Stimulated activated CD4-positive, alpha-beta T cell treated with anti-CD3 and anti-CD28 coated beads, TNF-alpha, amount 100 ng/mL, for 48 hours (primary cell): ENCODE measurements around the gene SCG5.
"Not testable (repeated sequence)": the region's sequence is repeated elsewhere in the genome, so short reads cannot be mapped to it uniquely, and the experiment has no call there.

Experiments used
- DNase-seq, 3 donors: peaks; one replicate each; pipeline ENCODE4 v3.0.0-alpha.2; 2020; ENCODE audit warnings: low read depth in 3 of 3

Gene SCG5

GRCh38 chr15:32641517-32642059 is at the start of gene SCG5:
Gene SCG5, plus strand, starts transcription at chr15:32641710. Its CDS starts 1,883 bp downstream, at chr15:32643593.
- no peak for DNase-seq

GRCh38 chr15:32593151-32593550 is 48.4 kb upstream of the SCG5 start, which contains the start of gene GOLGA8N:
Gene GOLGA8N, plus strand, starts transcription at chr15:32593456.
- DNase-seq = not testable (repeated sequence)

GRCh38 chr15:32609518-32609917 is 32.0 kb upstream of the SCG5 start:
- DNase-seq = not testable (repeated sequence)

GRCh38 chr15:32610719-32611118 is 30.8 kb upstream of the SCG5 start:
- DNase-seq = not testable (repeated sequence)

GRCh38 chr15:32614712-32615050 is 26.8 kb upstream of the SCG5 start:
- not testable (repeated sequence) for DNase-seq

GRCh38 chr15:32615051-32615870 is 26.2 kb upstream of the SCG5 start, which contains the start of gene ARHGAP11A:
Gene ARHGAP11A, plus strand, starts transcription at chr15:32615504. Its CDS starts 708 bp downstream, at chr15:32616212.
- peak; percentile 62 to 81 (median 80) for DNase-seq

- not testable (repeated sequence) for DNase-seq
Observed at GRCh38 chr15:32615871-32616426, 25.6 kb upstream of the SCG5 start.

GRCh38 chr15:32636410-32636809 is 5.1 kb upstream of the SCG5 start:
- no peak for DNase-seq

- DNase-seq = no peak
Observed at GRCh38 chr15:32636908-32637567, 4.5 kb upstream of the SCG5 start.

GRCh38 chr15:32637704-32638103 is 3.8 kb upstream of the SCG5 start:
- DNase-seq = no peak

- no peak for DNase-seq
Observed at GRCh38 chr15:32642667-32643435, 1.3 kb downstream of the SCG5 start.

- no peak for DNase-seq
Observed at GRCh38 chr15:32643907-32644445, 2.5 kb downstream of the SCG5 start.

- no peak for DNase-seq
Observed at GRCh38 chr15:32646291-32646690, 4.8 kb downstream of the SCG5 start.

GRCh38 chr15:32649342-32649741 is 7.8 kb downstream of the SCG5 start:
- DNase-seq = no peak

GRCh38 chr15:32651229-32651837 is 9.8 kb downstream of the SCG5 start:
- DNase-seq = peak; percentile 7 to 33 (median 14)

- no peak for DNase-seq
Observed at GRCh38 chr15:32652178-32652577, 10.7 kb downstream of the SCG5 start.

GRCh38 chr15:32656091-32656490 is 14.6 kb downstream of the SCG5 start:
- no peak for DNase-seq

GRCh38 chr15:32656496-32656895 is 15.0 kb downstream of the SCG5 start:
- DNase-seq = no peak

- DNase-seq = no peak
Observed at GRCh38 chr15:32657198-32657883, 15.8 kb downstream of the SCG5 start.

- no peak for DNase-seq
Observed at GRCh38 chr15:32657941-32658340, 16.4 kb downstream of the SCG5 start.
